T-helper 2 cell (primary cell): Measurements from ENCODE around the gene GAB2.
"Not testable (repeated sequence)": the region's sequence is repeated elsewhere in the genome, so short reads cannot be mapped to it uniquely, and the experiment has no call there.

Experiments
- DNase-seq, 5 experiments: peaks; one replicate each; pipeline versions ENCODE4 v3.0.0 to v3.0.0-alpha.2; 2012 to 2022

The GAB2 gene

DNA sequence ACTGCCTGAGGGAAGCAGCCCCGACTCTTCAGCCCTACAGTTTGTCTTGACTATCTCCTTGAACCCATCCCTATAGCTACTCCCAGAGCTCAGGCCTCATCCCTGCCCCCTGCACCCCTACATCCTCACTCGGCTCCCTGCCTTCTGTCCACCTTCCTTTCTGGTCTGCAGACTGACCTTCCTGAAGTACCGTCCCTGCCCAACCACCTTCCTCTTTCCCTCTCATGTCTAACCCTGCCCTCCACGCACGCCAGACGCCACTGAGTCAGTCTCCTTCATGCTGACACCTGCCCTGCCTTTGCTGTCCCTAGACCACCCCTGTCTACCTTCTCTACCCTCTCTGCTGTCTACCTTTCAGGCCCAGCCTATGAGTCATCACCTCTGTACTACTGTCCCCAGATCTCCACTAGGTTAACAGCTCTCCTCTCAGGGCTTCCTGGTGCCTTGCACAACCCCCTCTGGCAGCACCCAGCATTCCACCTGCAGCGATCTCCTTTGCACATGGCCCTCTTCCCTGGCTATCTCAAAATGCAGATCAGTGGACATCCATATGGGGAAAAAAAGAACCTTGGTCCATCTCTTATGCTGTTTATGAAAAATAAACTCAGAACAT lies 238.1 kb downstream of the GAB2 start:
- DNase-seq = no peak

DNA sequence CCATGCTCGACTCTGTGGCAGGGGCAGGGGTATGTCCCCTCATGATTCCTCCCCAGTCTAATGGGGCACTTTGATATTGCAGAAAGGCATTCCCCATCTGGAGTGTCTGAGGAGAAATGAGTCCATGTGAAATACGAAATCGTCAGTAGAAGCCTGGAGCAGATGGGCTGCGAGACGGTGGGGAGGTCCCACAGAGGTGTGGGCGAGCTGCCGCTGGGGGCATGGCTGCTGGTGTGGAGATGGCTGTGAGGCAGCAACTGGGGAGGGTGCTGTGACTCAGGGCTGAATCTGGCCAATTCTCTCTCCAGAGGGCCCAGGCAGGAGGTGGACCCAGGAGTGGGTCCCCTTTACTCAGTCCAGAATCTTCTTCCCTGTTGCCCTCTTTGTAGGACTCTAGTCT lies 240.4 kb downstream of the GAB2 start:
- no peak for DNase-seq

DNA sequence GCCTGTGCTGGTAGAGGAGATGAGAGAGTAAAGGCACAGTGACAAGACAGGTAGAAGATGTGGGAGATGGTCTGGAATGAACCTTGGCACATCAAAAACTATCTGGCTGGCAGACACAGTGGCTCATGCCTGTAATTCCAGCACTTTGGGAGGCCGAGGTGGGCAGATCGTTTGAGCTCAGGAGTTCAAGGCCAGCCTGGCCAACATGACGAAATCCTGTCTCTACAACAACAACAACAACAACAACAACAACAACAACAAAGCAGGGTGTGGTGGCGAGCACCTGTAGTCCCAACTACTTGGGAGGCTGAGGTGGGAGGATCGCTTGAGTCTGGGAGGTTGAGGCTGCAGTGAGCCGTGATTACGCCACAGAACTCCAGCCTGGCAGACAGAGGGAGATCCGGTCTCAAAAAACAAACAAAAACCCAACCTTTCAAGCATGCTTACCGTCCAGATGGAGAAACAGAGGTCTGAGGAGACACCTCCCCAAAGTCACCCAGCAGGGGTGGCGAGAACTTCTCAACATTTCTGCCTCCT lies 240.9 kb downstream of the GAB2 start:
- DNase-seq = no peak

DNA sequence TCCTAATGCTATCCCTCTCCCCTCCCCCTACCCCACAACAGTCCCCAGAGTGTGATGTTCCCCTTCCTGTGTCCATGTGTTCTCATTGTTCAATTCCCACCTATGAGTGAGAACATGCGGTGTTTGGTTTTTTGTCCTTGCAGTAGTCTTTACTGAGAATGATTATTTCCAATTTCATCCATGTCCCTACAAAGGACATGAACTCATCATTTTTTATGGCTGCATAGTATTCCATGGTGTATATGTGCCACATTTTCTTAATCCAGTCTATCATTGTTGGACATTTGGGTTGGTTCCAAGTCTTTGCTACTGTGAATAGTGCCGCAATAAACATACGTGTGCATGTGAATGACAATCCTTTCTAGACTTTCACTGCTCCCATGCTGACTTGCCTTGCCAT lies 241.8 kb downstream of the GAB2 start:
- DNase-seq = not testable (repeated sequence)

DNA sequence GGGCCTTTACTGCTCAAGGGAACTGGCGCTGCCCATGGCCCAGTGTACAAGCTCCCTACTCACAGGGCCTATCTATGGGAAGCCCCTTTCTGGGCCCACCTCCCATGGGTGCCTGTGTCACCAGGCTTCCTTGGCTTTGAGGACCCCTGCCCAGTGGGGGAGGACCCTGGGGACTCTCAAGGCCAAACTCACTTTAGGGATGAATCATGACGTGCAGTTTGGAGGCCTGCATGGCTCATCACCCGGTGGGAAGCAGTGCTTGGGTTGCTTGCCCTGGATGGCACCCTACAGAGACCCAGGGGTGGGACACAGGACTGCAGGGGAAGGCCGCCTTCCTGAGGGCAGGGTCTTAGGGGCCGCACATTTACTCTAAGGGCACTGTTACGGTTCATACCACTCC lies 245.7 kb downstream of the GAB2 start:
- no peak for DNase-seq

DNA sequence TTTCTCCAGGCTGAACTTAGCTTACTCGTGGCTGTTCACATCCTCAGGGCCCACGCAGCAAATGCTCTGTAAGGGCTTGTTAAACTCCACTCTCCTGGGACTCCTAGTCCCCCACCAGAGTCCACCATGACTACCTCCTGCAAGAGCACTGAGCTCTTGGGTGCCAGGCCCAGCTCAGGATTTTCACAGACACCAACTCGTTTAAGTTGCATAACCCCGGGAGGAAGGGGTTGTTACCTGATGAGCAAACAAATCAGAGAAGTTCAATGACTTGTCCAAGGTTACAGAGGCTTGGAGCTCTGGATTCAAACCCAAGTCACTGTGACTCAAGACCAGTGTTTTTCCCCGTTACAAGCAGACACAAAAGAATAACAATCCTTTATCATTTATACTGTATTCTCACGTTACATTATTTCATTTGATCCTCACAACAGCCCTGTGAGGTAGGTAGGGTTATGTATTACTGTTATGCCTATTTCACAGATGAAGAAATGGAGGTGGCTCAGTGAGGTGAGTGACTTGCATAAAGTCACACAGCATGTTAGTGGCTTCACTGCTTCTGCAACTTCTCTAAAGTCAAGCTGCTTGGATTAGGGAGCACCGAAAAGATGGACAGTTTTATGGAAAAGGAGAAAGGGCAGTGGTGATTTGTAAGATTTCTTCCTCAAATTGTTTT lies 246.6 kb downstream of the GAB2 start:
- DNase-seq = no peak

DNA sequence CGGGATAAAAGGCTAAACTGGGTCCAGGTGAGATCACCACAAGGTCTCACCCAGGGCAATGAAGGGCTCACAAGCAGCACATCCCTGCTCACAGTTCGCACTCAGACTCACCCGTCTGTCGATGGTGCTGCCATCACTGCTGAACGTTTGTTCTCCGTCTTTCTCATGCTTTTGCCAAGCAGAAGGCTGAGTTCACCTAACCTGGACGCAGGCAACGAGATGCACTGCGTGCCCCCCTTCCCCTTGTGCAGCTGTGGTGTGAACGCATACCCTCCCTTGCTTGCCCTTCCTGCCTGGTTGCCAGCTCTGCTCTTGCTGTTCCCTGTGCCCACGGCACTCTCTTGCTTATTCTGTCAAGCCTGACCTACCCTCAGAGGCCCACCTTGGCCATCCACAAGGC lies 247.2 kb downstream of the GAB2 start:
- no peak for DNase-seq

DNA sequence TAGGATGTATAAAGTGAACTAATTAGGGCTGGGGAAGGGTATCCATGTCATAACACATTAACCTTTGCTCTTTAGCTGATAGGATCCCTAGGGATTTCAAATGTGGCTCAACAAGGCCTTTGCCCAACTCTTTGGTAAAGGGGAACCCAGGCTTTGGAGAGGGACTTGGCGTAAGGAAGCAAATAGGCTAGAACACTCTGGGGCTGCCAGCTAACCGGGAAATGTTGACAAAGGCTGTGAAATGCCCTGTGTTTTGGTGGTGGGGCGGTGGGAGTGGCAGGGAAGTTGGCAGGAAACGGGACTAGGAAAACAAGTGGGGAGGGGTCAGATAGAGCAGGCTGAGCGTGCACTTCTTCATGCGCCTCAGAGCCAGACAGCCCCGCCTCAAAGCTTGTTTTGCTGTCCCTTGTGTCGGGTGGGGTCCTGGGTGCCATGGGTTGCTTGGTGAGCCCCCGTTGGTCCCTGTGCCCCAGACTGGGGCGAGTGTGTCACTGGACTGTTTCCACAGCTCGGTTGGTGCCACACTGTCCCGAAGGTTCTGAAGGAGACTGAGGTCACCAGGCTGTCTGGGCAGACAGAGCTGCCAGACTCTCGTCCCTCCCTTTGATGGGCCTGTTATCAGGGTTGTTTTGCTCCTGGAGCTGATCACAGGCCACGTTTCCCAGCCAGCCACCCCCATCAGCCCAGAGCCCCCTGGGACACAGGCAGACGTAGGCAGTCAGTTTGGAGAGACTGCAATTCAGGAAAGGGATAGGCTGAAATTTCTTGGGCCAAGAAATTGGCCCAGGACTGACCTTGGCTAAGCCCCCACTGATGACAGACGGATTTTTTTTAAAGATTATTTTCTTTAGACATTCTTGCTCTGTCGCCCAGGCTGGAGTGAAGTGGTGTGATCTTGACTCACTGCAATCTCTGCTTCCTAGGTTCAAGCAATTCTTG lies 248.8 kb downstream of the GAB2 start:
- no peak for DNase-seq

DNA sequence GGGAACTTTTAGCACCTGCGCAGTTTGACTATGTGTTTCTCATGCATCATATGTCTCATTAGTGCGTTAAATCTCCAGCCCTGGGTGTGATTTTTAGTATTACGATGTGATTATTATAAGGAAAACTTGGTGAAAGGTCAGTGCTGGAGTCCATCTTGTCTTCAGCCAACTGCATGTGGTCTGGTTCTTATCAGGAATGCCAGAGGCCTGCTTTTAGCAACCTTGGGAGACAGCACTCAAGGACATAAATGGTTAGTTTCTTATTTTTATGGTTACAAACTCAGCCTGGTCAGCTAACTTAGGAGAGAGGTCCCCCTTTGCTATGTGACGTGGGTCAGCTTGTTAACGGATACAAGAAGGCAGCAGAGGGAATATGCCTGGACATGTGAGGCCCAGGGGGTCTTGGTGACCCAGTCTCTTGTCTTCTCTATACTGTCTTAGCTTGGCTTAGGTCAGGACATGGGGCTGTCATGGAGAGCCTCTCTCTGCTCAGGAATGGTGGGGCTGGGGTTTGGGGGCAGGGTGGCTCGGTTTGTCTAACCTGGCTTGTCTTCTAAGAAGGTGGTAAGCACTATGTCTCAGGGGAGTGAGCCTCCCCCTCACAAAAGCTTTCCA lies 250.7 kb downstream of the GAB2 start:
- no peak for DNase-seq
